HG03565 (cell line): ENCODE results near the gene LHCGR.
"Not testable (repeated sequence)": the region's sequence is repeated elsewhere in the genome, so short reads cannot be mapped to it uniquely, and the experiment has no call there.

Experiments used
- ATAC-seq: cut with Tn5 transposase; IDR thresholded peaks from one replicate; pipeline ENCODE4 v1.9.1; 2021; ENCODE audit warnings: mild to moderate bottlenecking, moderate library complexity; ENCODE audit not compliant: unreplicated experiment

LHCGR gene

DNA sequence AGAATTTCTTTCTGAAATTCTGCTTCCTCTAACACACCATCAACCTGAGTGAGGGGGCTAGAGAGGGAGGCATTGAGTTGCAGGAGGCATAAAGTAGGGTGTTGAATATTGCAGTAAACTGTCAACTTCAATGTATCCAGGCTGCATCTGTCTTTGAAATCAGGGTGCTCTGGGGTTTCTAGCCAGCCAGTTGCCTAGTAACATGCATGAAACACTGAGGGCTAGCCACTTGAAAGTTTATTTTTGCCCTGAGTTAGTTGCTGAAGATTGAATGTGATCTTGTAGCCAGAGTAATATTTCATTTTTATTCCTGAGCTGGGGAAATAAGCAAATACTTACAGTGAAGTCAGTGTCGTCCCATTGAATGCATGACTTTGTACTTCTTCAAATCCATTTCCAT is 41.9 kb downstream of the LHCGR start:
- no peak for ATAC-seq

DNA sequence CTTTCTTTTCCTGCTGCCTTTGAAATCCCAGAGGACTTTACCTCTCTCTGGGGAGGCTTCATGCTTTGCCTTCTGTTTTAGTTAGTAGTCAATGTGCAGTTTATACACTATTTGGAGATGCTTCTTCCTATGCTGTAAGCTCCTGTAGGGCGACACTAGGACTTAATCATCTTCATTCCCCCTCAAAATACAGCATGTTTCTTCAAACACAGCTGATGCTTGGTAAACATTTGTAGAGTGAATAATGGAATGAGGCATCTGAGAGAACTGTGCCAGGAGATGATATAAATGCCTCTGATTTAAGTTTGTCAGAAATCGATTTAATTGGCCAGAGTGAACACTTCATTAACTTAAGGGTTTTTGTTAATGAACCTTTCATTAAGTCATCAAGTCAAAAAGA is 43.4 kb downstream of the LHCGR start:
- no peak for ATAC-seq

DNA sequence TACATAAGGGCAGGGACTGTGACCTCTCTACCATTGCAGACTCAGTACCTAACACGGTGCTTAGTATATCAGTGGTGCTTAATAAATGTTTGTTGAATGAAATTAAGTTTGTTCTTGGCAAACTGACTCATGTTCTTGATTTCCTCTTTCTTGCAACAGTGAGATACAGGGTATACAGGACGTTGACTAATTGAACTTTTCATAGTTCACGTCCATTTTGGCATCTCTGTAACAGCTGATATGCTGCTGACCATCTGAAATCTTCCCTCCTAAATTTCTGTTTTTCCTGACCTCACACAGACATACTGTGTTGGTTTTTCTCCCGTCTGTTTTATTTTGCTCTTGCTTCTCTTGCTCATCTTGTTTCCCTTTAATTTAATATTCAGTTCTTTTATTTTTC is 44.2 kb downstream of the LHCGR start:
- no peak for ATAC-seq

GRCh38 chr2:48709096-48710034 is 46.2 kb downstream of the LHCGR start:
- no peak for ATAC-seq

GRCh38 chr2:48707466-48707865 is 48.1 kb downstream of the LHCGR start:
- ATAC-seq = no peak

- not testable (repeated sequence) for ATAC-seq
Observed at GRCh38 chr2:48703621-48704020, 51.9 kb downstream of the LHCGR start.

- ATAC-seq = no peak
Observed at GRCh38 chr2:48699348-48699930, 56.1 kb downstream of the LHCGR start.

GRCh38 chr2:48696881-48697280 is 58.6 kb downstream of the LHCGR start:
- ATAC-seq = no peak

- no peak for ATAC-seq
Observed at GRCh38 chr2:48695991-48696390, 59.5 kb downstream of the LHCGR start.

- ATAC-seq = no peak
Observed at GRCh38 chr2:48694149-48694548, 61.4 kb downstream of the LHCGR start.

- no peak for ATAC-seq
Observed at GRCh38 chr2:48693645-48694044, 61.9 kb downstream of the LHCGR start.

DNA sequence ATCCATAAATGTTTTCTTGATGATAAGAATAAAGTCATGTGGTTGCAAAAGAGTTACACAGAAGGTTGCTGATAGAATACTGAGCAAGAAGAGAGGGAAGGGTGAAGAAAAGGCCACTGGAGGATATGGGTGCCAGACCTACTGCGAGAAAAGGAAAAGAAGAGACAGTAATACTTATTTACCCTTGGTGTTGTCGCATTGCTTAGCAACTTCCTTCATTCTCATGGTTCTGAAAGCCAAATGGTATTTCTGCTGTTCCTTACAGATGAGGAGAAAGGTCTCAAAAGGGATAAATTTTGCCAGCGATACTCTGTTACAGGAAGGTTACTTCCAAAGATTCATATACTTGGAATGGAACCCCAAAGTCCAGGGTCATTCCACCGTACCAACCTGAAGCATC is 62.5 kb downstream of the LHCGR start:
- ATAC-seq = no peak

DNA sequence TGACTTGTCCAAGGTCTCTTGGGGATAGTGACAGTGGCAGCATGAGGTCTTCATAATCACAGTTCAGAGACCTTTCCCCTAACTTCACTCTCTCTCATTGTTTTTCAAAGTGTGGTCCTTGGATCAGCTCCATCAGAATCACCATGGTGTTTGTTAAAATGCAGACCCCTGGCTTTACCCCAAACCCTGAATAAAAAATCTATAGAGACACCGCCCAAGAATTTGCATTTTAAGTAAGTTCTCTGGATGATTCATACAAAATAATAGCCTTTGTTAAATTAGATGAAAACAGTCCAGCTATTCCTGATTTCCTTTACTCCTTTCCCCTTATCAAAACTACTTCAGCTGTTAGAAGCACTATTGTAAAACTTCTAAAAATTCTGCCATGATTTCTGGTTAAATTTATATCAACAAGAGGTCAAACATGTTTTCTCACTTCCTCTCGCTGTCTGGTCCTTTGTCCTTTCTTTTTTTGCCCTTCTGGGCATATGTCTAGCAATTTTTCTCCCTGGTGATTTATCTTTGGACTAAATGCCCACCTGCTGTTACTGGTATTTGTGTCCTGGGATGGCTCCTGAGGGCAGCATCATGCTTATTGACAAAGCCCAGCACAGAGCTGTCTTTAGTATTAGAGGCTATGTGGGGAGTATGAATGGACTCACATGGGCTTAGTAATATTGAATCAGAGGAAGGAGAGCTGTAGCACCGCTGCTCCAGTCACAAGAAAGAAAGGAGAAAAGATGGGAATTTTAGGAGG is 63.4 kb downstream of the LHCGR start:
- ATAC-seq = no peak

- ATAC-seq = no peak
Observed at GRCh38 chr2:48685126-48685525, 70.4 kb downstream of the LHCGR start.

DNA sequence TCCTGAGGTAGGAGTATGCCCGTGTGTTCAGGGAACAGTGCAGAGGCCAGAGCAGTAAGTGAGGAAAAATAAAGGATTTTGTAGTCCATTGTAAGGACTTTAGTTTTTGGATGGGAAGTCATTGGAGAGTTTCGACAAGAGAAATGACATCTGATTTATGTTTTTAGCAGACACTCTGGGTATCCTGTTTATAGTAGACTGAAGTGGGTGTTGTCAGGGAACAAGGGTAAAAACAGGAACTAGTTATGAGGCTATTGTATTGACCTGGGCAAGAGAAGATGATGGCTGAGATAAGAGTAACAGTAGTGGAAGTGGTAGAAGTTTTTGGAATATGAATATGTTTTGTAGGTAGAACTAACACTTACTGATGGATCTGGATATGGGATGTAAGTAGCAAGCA is 78.1 kb downstream of the LHCGR start:
- no peak for ATAC-seq

GRCh38 chr2:48674933-48675332 is 80.6 kb downstream of the LHCGR start:
- no peak for ATAC-seq

- no peak for ATAC-seq
Observed at GRCh38 chr2:48673581-48673980, 81.9 kb downstream of the LHCGR start.

- ATAC-seq = peak; percentile 70
Observed at GRCh38 chr2:48668992-48669391, 86.5 kb downstream of the LHCGR start.

DNA sequence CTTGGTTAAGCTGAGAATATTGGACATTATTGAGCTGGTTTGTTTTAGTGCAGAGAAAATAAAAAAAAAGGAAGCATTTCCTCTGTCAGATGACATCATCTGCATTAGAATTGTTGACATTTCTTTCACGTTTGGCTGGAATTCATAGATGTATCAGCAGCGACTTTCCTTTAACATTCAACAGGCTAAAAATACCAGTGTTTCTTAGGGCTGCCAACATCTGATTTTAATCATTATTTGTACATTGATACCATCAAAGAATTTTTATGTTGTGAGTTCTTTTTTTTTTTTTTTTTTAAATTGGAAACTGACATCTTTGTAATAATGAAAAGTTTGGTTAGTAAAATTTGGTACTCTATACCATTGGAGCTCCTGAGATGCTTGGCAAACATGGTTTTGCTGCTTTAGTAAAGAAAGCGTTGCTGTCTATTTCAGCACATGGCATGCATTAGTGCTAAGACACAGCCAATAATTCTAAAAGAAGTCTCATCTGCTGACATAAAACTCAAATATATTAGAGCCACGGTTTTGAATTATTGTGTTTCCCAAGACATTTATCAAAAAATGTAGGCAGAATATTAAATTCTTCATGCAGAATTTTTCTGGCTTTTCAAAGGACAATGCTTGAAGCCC is 104.2 kb downstream of the LHCGR start:
- ATAC-seq = no peak

GRCh38 chr2:48638261-48638660 is 117.3 kb downstream of the LHCGR start:
- no peak for ATAC-seq
